ENCODE measurements around the gene C1orf159. TPM values are rescaled to one million over a fixed set of nuclear protein-coding genes. Genes with fewer than 3 reads are reported as not detected.

Gene C1orf159
- total and polyA plus RNA-seq, 2 experiments from 2014 or later = 9.6 to 21.5 TPM

- H4K20me1 ChIP-seq (replicated peaks; ENCODE audit: insufficient read depth) = no peaks in the 10 kb centered on the region
- no peaks in the 10 kb centered on the region for H3K9me2 ChIP-seq (ENCODE audit: insufficient read depth)
- ATAC-seq (no peak), DNase-seq (ENCODE audit: low spot score) (peak; percentile 50)
- H3K27me3 ChIP-seq (ENCODE audit: insufficient read depth) = peaks cover 11% of the 10 kb centered on the region
- Mint-ChIP-seq H3K27ac (no peak overlapping the region), H3K4me1 (peaks cover 17% of the 10 kb centered on the region), H3K27me3 (ENCODE audit: insufficient read depth, low read depth, poor library complexity) (peaks cover 22% of the 10 kb centered on the region), H3K4me3 (peak overlapping the region; percentile 55), H3K36me3 (ENCODE audit: low read depth) (peaks cover 27% of the 10 kb centered on the region), H3K9me3 (peaks cover 14% of the 10 kb centered on the region; the same call in 2 of the 3 replicates)
- peak overlapping the region; percentile 71 for H3K4me3 ChIP-seq
- peaks cover 4% of the 10 kb centered on the region; the same call in 1 of the 2 replicates for H3K79me2 ChIP-seq (replicated peaks; ENCODE audit: insufficient read depth)
- no peaks in the 10 kb centered on the region for H3F3A ChIP-seq (replicated peaks; ENCODE audit: low read depth)
- no peak overlapping the region for H3K27ac ChIP-seq (ENCODE audit: low read depth)
- TF ChIP-seq CTCF (conservative IDR thresholded peaks at IDR 0.05; ENCODE audit: low read depth in 2 of 2) (no peak), CREB1 (CRISPR knock-in tag; IDR thresholded peaks at IDR 0.05; ENCODE audit: low read depth) (no peak), REST (IDR thresholded peaks at IDR 0.05; ENCODE audit: unreplicated experiment) (no peak), EZH2phosphoT487 (IDR thresholded peaks at IDR 0.05; ENCODE audit: unreplicated experiment) (no peak), ETS1 (IDR thresholded peaks at IDR 0.05) (no peak), ZNF114 (CRISPR knock-in tag; IDR thresholded peaks at IDR 0.05) (no peak), ZNF331 (CRISPR knock-in tag; IDR thresholded peaks at IDR 0.05; ENCODE audit: low read depth) (no peak)
- no peaks in the 10 kb centered on the region for H3K36me3 ChIP-seq (ENCODE audit: insufficient read depth)
- no peaks in the 10 kb centered on the region; the same call in 1 of the 2 replicates for H3K4me1 ChIP-seq (ENCODE audit: insufficient read depth)
- H3K4me2 ChIP-seq = peak overlapping the region; percentile 88
- peak overlapping the region; percentile 81; the same call in 1 of the 2 replicates for H2AFZ ChIP-seq
These were observed 996 bp upstream of the C1orf159 start for GRCh38 chr1:1116701-1117468.
